ENCODE results near the gene PCSK1N. TPM values are rescaled to one million over a fixed set of nuclear protein-coding genes. Genes with fewer than 3 reads are reported as not detected.

PCSK1N gene
- total RNA-seq, 1 donor from 2014 or later: not detected

DNA sequence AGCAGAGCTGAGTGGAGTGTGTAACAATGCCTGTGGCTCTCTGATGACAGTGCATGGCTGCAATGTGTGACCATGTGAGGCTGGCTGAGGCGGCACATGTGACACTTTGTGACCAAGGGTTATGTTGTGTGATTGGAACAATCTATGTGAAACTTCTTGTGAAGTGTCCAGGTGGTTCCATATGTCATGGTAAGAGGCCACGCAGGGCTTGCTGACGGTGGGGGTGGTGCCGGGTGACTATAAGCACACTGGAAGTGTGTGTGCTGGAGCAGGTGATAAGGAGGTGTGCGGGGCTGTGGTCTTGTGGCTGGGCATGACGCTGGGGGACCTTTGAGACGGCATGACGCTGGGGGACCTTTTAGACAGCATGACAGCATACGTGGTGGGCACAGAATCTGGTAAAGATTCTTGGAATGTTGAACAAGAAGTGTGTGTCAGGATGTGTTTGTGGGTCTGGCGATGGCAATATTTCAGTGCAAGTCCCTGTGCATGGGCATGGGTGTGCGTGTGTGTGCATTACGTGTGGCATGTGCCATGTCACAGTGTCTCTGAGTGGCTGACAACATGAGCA, 41.0 kb downstream of the PCSK1N start:
- ATAC-seq (no peak), DNase-seq (ENCODE audit: missing footprints) (no peak)
- intact Hi-C loops (cut with DNase I): no loop called here

- no peak for ATAC-seq
- DNase-seq (ENCODE audit: missing footprints): no peak
- intact Hi-C loops (cut with DNase I): no loop called here
These were observed 41.5 kb downstream of the PCSK1N start for GRCh38 chrX:48793935-48794334.

DNA sequence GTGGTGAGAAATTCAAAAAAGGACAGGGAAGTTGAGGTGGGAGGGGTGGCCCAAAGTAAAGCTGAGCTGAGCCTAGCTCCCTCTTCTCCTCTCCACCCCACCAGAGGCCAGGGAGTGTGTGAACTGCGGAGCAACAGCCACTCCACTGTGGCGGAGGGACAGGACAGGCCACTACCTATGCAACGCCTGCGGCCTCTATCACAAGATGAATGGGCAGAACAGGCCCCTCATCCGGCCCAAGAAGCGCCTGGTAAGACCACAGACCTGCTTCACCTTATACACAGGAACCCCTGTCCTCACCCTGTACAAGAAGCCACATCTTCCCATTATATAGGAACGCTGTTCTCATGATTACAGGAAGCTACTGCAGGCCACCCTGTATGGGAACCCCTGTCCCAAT, 43.2 kb downstream of the PCSK1N start:
- ATAC-seq (no peak), DNase-seq (ENCODE audit: missing footprints) (no peak)
- intact Hi-C loops (cut with DNase I): no loop called here

- no peak for DNase-seq (ENCODE audit: missing footprints)
- intact Hi-C loops (cut with DNase I): no loop called here
- ATAC-seq: no peak
These were observed 44.2 kb downstream of the PCSK1N start for GRCh38 chrX:48791063-48791820.

DNA sequence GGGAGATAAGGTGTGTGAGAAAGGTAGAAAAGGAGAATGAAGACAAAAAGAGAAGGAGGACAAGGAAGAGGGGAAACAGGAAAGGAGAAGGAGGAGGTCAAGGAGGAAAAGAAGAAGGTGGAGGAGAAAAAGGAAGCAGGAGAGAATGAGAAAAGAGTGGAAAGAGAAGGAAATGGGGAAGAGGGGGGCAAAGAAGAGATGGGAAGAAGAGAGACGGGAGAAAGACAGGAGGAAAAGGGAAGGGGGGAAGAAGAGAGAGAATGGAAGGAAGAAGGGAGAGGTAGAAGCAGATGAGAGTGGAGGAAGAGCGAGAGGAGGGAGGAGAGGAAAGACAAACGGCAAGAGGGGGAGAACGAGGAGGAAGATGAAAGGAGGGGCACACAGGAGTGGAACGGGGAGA, 44.9 kb downstream of the PCSK1N start:
- DNase-seq (ENCODE audit: missing footprints): no peak
- intact Hi-C loops (cut with DNase I): no loop called here
- ATAC-seq: no peak

DNA sequence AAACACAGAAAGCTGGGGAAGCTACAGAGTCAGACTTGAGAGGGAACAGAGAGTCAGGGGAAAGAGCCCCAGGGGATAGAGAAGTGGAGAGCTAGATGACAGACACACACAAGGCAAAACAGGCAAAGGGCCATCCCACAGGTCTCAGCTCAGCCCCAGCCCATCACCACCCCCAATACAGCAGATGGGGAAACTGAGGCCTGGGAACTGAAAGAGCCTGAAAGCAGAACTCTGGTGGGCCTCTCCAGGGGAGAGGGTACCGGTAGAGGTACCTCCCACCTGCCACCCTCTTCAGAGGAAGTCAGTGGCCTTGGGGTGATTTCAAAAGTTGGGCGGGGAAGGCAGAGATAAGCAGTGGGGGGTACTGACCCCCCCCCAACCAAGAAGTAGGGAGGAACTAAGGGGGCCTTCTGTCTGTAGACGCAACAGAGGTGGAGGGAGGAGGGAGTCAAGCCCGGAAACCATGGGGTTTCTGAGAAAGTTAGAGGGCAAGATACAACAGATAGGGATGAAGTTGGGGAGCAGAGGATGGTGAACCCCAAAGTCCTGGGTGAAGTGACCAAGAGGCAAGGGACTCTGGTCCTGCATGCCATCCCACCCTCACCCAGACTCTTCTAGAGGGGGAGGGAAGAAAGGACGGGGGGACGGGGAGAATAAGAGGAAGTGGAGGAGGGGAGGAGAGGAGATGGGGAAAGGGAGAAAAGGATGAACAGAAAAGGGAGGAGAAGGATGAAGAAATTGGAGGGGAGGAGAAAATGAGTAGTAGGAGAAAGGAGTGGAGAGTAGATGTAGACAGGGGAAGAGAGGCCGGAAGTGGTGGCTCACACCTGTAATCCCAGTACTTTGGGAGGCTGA, 45.8 kb downstream of the PCSK1N start:
- intact Hi-C loops (cut with DNase I): no loop called here
- ATAC-seq (no peak), DNase-seq (ENCODE audit: missing footprints) (no peak)

DNA sequence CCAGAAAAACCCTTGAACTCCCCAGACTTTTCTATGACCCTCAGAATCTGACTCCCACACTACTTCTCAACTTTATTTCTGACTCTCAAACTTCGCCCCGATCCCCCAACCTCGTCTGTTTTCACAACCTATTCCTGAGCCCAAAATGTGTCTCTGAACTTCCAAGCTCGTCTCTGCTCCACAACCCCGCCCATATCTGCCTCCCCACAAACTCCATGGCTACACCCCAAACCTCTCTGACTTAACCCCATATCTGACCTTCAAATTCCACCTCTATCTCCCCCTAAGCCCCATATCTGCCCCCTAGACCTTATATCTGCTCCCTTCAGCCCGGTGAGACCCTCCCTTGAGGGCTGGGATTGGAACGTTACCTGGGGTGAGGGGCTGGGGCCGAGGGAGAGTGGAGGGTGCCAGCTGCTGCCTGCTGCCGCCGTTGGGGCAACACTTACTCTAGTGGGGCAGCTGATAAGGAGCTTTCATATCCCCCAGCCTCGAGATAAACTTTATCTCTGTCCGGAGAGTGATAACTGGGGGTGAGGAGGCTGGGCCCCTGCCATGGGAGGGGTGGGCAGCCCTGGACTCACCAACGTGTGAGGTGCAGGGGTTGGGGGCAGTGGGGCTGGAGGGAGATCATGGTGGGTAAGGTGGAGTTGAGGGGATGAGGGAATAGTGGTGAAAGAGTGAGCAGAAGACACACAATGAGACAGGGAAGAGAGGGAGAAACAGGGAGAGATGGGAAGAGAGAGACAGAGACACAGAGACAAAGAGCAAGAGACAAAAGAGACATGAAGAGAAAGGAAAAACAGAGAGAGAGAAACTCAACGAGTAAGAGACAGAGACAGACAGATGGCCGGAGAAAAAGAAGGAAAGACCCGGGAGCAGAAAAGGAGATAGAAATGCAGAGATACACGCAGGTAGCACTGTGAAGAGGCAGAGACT, 47.6 kb downstream of the PCSK1N start:
- DNase-seq (ENCODE audit: missing footprints) (no peak), ATAC-seq (no peak)
- intact Hi-C loops (cut with DNase I): no loop called here

DNA sequence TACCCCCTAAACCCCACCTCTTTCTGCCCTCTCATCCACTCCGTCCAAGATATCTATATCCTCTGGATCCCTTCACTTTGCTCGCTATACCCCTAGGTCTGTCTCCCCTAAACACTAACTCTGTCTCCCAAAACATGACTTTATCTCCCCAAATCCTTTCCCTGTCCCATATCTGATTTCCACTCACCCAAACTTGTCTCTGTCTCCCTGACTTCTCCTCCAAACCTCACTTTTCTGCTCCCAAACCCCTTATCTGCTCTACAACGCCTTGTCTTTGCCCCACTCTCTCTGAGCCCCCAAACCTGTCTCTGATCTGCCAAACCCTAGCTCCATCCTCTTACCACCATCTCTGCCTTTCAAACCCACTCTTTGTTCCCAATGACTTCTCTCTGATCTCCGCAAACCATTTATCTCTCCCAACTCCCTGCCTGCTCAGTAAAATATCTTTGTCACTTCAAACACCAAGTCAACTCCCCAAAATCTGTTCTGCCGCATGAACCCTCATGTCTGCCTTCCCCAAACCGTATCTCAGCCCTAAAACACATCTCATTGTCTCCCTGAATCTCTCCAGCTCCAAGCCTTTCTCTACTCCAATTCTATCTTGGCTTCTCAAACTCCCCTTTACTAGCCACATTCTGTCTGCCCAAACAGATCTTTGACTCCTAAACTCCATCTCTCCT, 48.4 kb downstream of the PCSK1N start:
- intact Hi-C loops (cut with DNase I): no loop called here
- ATAC-seq (no peak), DNase-seq (ENCODE audit: missing footprints) (no peak)

DNA sequence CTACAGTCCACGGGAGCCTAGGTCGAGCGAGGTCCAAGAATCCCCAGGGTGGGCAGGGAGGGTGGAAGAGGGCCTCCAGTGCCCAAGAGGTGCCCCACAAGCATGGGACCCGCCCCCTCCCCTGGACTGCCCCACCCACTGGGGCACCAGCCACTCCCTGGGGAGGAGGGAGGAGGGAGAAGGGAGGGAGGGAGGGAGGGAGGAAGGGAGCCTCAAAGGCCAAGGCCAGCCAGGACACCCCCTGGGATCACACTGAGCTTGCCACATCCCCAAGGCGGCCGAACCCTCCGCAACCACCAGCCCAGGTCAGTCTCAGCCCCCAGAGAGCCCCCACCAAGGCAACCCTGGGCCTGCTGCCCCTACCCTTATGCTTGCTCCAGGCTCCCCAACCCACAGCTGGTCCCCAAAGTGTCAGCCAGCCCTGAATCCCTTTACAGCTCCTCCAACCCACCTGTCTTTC, 49.0 kb downstream of the PCSK1N start, which contains the start of gene GATA1:
Gene GATA1, plus strand, starts transcription at position 250 of the 460 bp plus-strand sequence. CDS start 4,520 bp downstream, outside the sequence.
- no peak for ATAC-seq

GRCh38 chrX:48785540-48786214, 49.7 kb downstream of the PCSK1N start:
- ATAC-seq: no peak
- DNase-seq (ENCODE audit: missing footprints): no peak

More for the DNA sequence above, 49.0 kb downstream of the PCSK1N start, which contains the start of gene GATA1:
- no peak for DNase-seq (ENCODE audit: missing footprints)
- intact Hi-C loops (cut with DNase I): no loop called here

GRCh38 chrX:48785186-48785539, 50.2 kb downstream of the PCSK1N start:
- ATAC-seq: no peak
- no peak for DNase-seq (ENCODE audit: missing footprints)
- intact Hi-C loops (cut with DNase I): no loop called here

More at GRCh38 chrX:48785540-48786214, 49.7 kb downstream of the PCSK1N start:
- intact Hi-C loops (cut with DNase I): no loop called here

DNA sequence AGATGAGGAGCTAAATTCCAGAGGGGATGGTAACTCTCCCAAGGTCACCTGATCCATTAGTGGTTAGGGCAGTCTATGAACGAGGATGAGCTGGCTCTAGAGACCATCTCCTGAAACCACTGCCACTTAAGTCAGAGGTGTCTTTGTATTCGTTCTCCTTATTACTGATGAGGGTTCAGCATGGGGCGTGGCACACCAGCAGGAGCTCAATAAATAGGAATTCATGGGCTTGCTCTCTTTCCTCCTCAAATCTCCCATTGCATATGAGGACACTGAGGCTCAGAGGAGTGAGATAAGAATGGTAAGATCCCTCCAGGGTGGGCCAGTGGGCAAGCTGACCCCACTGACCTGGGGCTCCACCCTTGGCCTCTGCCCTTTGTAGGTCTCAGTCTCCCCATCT, 50.7 kb downstream of the PCSK1N start:
- intact Hi-C loops (cut with DNase I): no loop called here
- DNase-seq (ENCODE audit: missing footprints): no peak
- ATAC-seq: no peak

DNA sequence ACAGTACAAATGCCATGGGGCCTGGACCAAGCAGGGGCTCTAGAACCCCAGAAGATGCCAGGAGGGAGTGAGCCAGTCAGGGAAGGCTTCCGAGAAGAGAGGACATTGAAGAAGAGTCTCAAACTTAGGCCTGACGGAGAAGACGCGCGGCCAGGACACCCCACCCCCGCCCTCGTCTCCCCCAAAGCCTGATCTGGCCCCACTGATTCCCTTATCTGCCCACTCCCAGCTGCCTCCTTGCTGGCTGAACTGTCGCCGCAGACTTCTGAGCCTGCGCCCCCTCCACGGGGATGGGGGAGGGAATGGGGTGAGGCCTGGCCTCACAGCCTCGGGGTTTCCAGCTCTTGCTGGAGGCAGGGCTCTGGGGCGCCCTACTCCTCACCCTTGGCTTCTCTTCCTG, 52.6 kb downstream of the PCSK1N start:
- intact Hi-C loops (cut with DNase I): no loop called here
- ATAC-seq (no peak), DNase-seq (ENCODE audit: missing footprints) (no peak)

- ATAC-seq (no peak), DNase-seq (ENCODE audit: missing footprints) (no peak)
- intact Hi-C loops (cut with DNase I): no loop called here
These were observed 53.2 kb downstream of the PCSK1N start for GRCh38 chrX:48782216-48782615.

GRCh38 chrX:48781705-48782104, 53.7 kb downstream of the PCSK1N start:
- intact Hi-C loops (cut with DNase I): no loop called here

More at GRCh38 chrX:48781705-48782104, 53.7 kb downstream of the PCSK1N start:
- ATAC-seq (no peak), DNase-seq (ENCODE audit: missing footprints) (no peak)

All from Right ventricle myocardium inferior (tissue), 1 donor.